ENCODE data around the gene C2orf92.

DNA sequence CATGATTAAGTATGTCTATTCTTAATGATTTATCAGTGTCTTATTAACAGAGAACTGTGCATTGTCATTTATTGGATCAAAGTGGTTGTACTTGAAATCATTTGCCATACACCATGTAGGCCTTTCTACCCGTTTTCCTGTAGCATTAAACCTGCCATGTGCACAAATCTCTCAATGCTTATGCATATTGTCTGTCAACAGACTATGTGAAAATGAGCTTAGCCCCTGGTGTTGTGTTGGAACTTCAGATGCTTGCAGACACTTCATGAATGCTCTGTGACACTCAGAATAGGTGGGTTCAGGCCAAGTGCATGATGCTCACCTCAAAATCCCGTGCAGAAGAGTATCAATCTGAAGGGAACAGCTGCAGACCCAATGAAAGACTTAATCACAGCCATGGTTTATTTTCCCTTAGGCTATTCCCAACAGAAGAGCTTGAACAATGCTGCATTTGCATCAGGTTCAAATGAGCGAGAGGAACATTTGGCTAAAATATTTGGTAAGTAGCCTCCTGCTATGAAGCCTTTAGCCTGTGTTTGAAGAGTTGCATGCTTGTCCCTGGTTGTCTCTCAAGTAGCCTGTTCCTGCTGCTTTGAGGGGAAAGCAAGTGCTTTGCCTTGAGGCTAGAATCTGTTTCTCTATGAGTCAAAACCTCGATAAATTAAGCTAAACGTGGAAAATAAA, 6.1 kb downstream of the C2orf92 start:
- TF ChIP-seq CTCF (IDR thresholded peaks at IDR 0.05; ENCODE audit: low read length) (no peak), EZH2 (optimal IDR thresholded peaks at IDR 0.05; ENCODE audit: low read depth, low read length) (no peak)
